ENCODE results near the gene EPS8. TPM values are rescaled to one million over a fixed set of nuclear protein-coding genes. Genes with fewer than 3 reads are reported as not detected.

The EPS8 gene
- polyA plus RNA-seq, 1 donor (not counting 4 experiments of a cell fraction or from before 2014, with no cell fraction given): 4.0 TPM

DNA sequence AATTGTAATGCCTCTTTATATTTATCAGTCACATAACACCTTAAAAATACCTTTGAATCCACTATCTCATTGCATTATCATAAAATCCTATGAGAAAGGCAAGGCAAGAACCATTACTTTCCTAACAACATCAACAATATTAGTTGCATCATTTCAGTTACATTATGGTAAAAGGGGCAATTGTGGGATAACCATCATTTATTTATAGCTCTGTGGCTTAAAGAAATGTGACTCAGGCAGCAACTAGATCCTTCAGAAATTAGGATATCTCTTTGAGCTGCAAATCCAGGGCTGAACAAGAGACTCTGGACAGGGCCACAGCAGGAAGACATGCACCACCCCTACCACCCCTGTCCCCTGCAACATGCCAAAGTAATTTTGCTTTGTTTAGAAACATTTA is 36.4 kb downstream of the EPS8 start:
- TF ChIP-seq EZH2 (IDR thresholded peaks at IDR 0.05; ENCODE audit: low read length): no peak
- TF ChIP-seq, protein P1, sequence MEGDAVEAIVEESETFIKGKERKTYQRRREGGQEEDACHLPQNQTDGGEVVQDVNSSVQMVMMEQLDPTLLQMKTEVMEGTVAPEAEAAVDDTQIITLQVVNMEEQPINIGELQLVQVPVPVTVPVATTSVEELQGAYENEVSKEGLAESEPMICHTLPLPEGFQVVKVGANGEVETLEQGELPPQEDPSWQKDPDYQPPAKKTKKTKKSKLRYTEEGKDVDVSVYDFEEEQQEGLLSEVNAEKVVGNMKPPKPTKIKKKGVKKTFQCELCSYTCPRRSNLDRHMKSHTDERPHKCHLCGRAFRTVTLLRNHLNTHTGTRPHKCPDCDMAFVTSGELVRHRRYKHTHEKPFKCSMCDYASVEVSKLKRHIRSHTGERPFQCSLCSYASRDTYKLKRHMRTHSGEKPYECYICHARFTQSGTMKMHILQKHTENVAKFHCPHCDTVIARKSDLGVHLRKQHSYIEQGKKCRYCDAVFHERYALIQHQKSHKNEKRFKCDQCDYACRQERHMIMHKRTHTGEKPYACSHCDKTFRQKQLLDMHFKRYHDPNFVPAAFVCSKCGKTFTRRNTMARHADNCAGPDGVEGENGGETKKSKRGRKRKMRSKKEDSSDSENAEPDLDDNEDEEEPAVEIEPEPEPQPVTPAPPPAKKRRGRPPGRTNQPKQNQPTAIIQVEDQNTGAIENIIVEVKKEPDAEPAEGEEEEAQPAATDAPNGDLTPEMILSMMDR (optimal IDR thresholded peaks at IDR 0.05 in 1 of 3, IDR thresholded peaks at IDR 0.05 in 1 of 3, conservative IDR thresholded peaks at IDR 0.05 in 1 of 3; ENCODE audit: extremely low read depth in 1 of 3, insufficient read depth in 2 of 3, low read length in 3 of 3): no peak
- FAIRE-seq: no peak
- Histone ChIP-seq H3K9ac (ENCODE audit: control insufficient read depth, extremely low read depth, insufficient read depth, low read length) (no peak overlapping the region), H3K9me3 (ENCODE audit: control insufficient read depth, low read depth, low read length) (no peaks in the 10 kb centered on the region), H2AFZ (ENCODE audit: control insufficient read depth, low read length) (no peak overlapping the region), H3K4me2 (ENCODE audit: control insufficient read depth, extremely low read depth, insufficient read depth, low read depth, low read length) (no peak overlapping the region), H3K4me3 (ENCODE audit: control insufficient read depth in 2 of 3, extremely low read depth in 1 of 3, insufficient read depth in 2 of 3, low read depth in 1 of 3, low read length in 3 of 3) (no peak overlapping the region), H3K79me2 (ENCODE audit: control insufficient read depth, insufficient read depth, low read length) (no peaks in the 10 kb centered on the region), H3K27ac (ENCODE audit: control insufficient read depth, insufficient read depth, low read length) (no peak overlapping the region), H3K36me3 (ENCODE audit: control insufficient read depth in 2 of 2, extremely low read depth in 1 of 2, insufficient read depth in 2 of 2, low read length in 2 of 2) (no peaks in the 10 kb centered on the region), H4K20me1 (ENCODE audit: control insufficient read depth, extremely low read depth, insufficient read depth, low read length) (no peaks in the 10 kb centered on the region), H3K4me1 (ENCODE audit: control insufficient read depth, extremely low read depth, insufficient read depth, low read length) (peaks cover 3% of the 10 kb centered on the region), H3K27me3 (ENCODE audit: control insufficient read depth, extremely low read depth, insufficient read depth, low read length) (no peaks in the 10 kb centered on the region), H3K9me1 (ENCODE audit: control insufficient read depth, extremely low read depth, insufficient read depth, low read length) (no peaks in the 10 kb centered on the region)
- no peak for DNase-seq (ENCODE audit: low read depth, low spot score)
- dilution Hi-C loops (cut with MboI; ENCODE audit: extremely low pct_ligation_motif_present, low sequenced_read_pairs): no loop called here

DNA sequence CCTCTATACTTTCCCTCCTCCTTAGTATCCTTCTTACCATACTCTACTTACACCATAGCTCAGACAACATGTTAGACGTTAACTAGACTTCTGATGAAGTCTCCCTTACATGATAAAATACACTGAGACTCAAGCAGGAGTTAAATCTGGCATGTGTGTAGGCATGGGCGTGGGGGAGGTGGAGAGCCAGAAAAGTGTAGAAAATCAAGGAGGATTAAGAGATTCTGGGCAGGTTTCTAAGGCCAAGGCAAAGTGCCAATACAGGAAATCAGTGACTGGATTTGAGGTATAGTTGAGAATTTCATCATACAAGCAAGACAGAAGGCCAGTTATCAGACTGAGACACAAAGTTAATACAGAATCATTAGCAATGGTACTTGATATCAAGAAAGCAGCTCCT is 37.4 kb downstream of the EPS8 start:
- Histone ChIP-seq H3K4me1 (ENCODE audit: control insufficient read depth, extremely low read depth, insufficient read depth, low read length) (no peaks in the 10 kb centered on the region), H3K79me2 (ENCODE audit: control insufficient read depth, insufficient read depth, low read length) (no peaks in the 10 kb centered on the region), H3K27ac (ENCODE audit: control insufficient read depth, insufficient read depth, low read length) (no peak overlapping the region), H3K4me3 (ENCODE audit: control insufficient read depth in 2 of 3, extremely low read depth in 1 of 3, insufficient read depth in 2 of 3, low read depth in 1 of 3, low read length in 3 of 3) (no peak overlapping the region), H3K9me3 (ENCODE audit: control insufficient read depth, low read depth, low read length) (no peaks in the 10 kb centered on the region), H3K9me1 (ENCODE audit: control insufficient read depth, extremely low read depth, insufficient read depth, low read length) (no peaks in the 10 kb centered on the region), H3K36me3 (ENCODE audit: control insufficient read depth in 2 of 2, extremely low read depth in 1 of 2, insufficient read depth in 2 of 2, low read length in 2 of 2) (no peaks in the 10 kb centered on the region), H3K9ac (ENCODE audit: control insufficient read depth, extremely low read depth, insufficient read depth, low read length) (no peak overlapping the region), H4K20me1 (ENCODE audit: control insufficient read depth, extremely low read depth, insufficient read depth, low read length) (no peaks in the 10 kb centered on the region), H2AFZ (ENCODE audit: control insufficient read depth, low read length) (no peak overlapping the region), H3K27me3 (ENCODE audit: control insufficient read depth, extremely low read depth, insufficient read depth, low read length) (no peaks in the 10 kb centered on the region), H3K4me2 (ENCODE audit: control insufficient read depth, extremely low read depth, insufficient read depth, low read depth, low read length) (no peak overlapping the region)
- DNase-seq (ENCODE audit: low read depth, low spot score) (no peak), FAIRE-seq (no peak)
- dilution Hi-C loops (cut with MboI; ENCODE audit: extremely low pct_ligation_motif_present, low sequenced_read_pairs): no loop called here
- TF ChIP-seq, protein P1 (optimal IDR thresholded peaks at IDR 0.05 in 1 of 3, IDR thresholded peaks at IDR 0.05 in 1 of 3, conservative IDR thresholded peaks at IDR 0.05 in 1 of 3; ENCODE audit: extremely low read depth in 1 of 3, insufficient read depth in 2 of 3, low read length in 3 of 3): no peak
- no peak for TF ChIP-seq EZH2 (IDR thresholded peaks at IDR 0.05; ENCODE audit: low read length)
